Spleen (tissue), 11 donors: ENCODE measurements around the gene PXK. TPM values are rescaled to one million over a fixed set of nuclear protein-coding genes. Genes with fewer than 3 reads are reported as not detected.
A peak's percentile ranks its signal among the peaks of the same experiment; 100 is the strongest.

ENCODE experiments used
- DNase-seq: peaks from one replicate; pipeline ENCODE4 v3.0.0-alpha.2; 2020
- H3K27ac ChIP-seq, 8 donors: fragments of 200-600 bp; sonication (generic) in 7 of 8; 1 replicate in 4 of 8; 2 replicates in 4 of 8; pipeline versions ENCODE4 v1.5.0 to v1.8.0; 2016 to 2021; ENCODE audit warnings: inconsistent platforms in 4 of 8, mild to moderate bottlenecking in 4 of 8, moderate library complexity in 1 of 8
- H3K27me3 ChIP-seq, 7 donors: fragments of 200-600 bp; sonication (generic) in 6 of 7; replicated peaks in 1 of 7; 1 replicate in 4 of 7; 2 replicates in 3 of 7; pipeline versions ENCODE4 v1.5.0 to v1.8.0; 2016 to 2021; ENCODE audit warnings: inconsistent platforms in 3 of 7, mild to moderate bottlenecking in 1 of 7
- H3K36me3 ChIP-seq, 6 donors: fragments of 200-600 bp; sonication (generic) in 5 of 6; 1 replicate in 4 of 6; 2 replicates in 2 of 6; pipeline versions ENCODE4 v1.5.0 to v1.8.0; 2016 to 2021; ENCODE audit warnings: inconsistent platforms in 2 of 6
- H3K4me1 ChIP-seq, 6 donors: fragments of 200-600 bp; sonication (generic) in 5 of 6; 1 replicate in 3 of 6; 2 replicates in 3 of 6; pipeline versions ENCODE4 v1.5.0 to v1.8.0; 2016 to 2021; ENCODE audit warnings: inconsistent platforms in 3 of 6
- H3K4me3 ChIP-seq, 8 donors: fragments of 200-600 bp; sonication (generic) in 7 of 8; 1 replicate in 4 of 8; 2 replicates in 4 of 8; pipeline versions ENCODE4 v1.5.0 to v1.8.0; 2016 to 2021; ENCODE audit warnings: inconsistent platforms in 4 of 8, mild to moderate bottlenecking in 4 of 8, moderate library complexity in 2 of 8
- H3K9me3 ChIP-seq, 8 donors: fragments of 200-600 bp; sonication (generic) in 7 of 8; 1 replicate in 4 of 8; 2 replicates in 4 of 8; pipeline versions ENCODE4 v1.5.0 to v1.8.0; 2016 to 2021; ENCODE audit warnings: inconsistent platforms in 4 of 8
- CTCF ChIP-seq, 11 experiments: fragments of 200-600 bp in 7 of 11; fragments of 450-650 bp in 4 of 11; sonication (generic) in 4 of 11; IDR thresholded peaks in 8 of 11; conservative IDR thresholded peaks in 3 of 11; 1 replicate in 7 of 11; 2 replicates in 4 of 11; pipeline versions ENCODE4 v1.4.0 to v1.8.0; 2016 to 2021; ENCODE audit warnings: antibody characterized with exemption in 11 of 11, inconsistent platforms in 4 of 11, mild to moderate bottlenecking in 1 of 11
- POLR2A ChIP-seq, 3 donors: fragments of 450-650 bp; IDR thresholded peaks; one replicate each; pipeline ENCODE4 v1.5.1; 2017; ENCODE audit warnings: antibody characterized with exemption in 3 of 3, mild to moderate bottlenecking in 1 of 3
- POLR2AphosphoS5 ChIP-seq, 3 donors: sonication (generic); formaldehyde crosslinking; IDR thresholded peaks; one replicate each; pipeline ENCODE4 v1.5.1; 2017; ENCODE audit warnings: antibody characterized with exemption in 3 of 3
- WGBS, 5 donors: extraction: QIAGEN DNeasy Blood & Tissue Kit in 3 of 5; methylation state at CpG; one replicate each; pipeline versions ENCODE4 v1.1.5 to v1.1.7; 2013 to 2018; 5-methylcytosine and 5-hydroxymethylcytosine counted together
- intact Hi-C: fragments of 100-400 bp; cut with DNase I; formaldehyde crosslinking; loops from one replicate; pipeline ENCODE4 v1.15.0; 2023; ENCODE audit warnings: low total_unique reads
- polyA plus RNA-seq, 3 donors: library from polyadenylated mRNA; stranded (reverse); fragments of 200-250 nt; gene quantifications; one replicate each; pipeline ENCODE4 v1.2.1, GENCODE V29; 2013
- total RNA-seq, 7 donors: library from RNA; depleted of rRNA in 3 of 7; stranded (reverse); fragments of >200 nt in 3 of 7; fragmentation: NEBNext Ultra II Directional in 4 of 7; extraction: Animal tissue kit (Norgen Biotek cat#: 25700) in 4 of 7; gene quantifications; one replicate each; pipeline versions ENCODE4 v1.1.0 to v1.2.1, GENCODE V29; 2016 to 2021
- donor health status: healthy with polysubstance abuse.
- donor health status: DM: no; HTN: no; CAD: no; lungs with moderate emphysema.
- donor health status: DM: no; HTN: no; CAD: no.
- donor health status: Bipolar disorder and iron deficiency.
- donor health status: healthy.
- donor health status: DM: no; HTN: no; CAD: no.
- donor health status: DM: yes; HTN: yes; CAD: no.

The PXK gene
- total and polyA plus RNA-seq, 10 donors = 19.3 to 80.9 (median 49.7) TPM

- Histone ChIP-seq H3K4me3 (no peak overlapping the region), H3K9me3 (no peaks in the 10 kb centered on the region), H3K36me3 (peaks cover 0 to 70% (median 4%) of the 10 kb centered on the region in 6 donors), H3K4me1 (peaks cover 2 to 100% (median 62%) of the 10 kb centered on the region in 6 donors), H3K27ac (peak overlapping the region in 6 of 8 donors; percentile 9 to 91 (median 54)), H3K27me3 (no peaks in the 10 kb centered on the region)
- no peak for TF ChIP-seq CTCF (IDR thresholded peaks at IDR 0.05 in 8 of 11, conservative IDR thresholded peaks at IDR 0.05 in 3 of 11)
- TF ChIP-seq POLR2AphosphoS5 (IDR thresholded peaks at IDR 0.05) = no peak
- intact Hi-C loops = no loop called here
- 80 to 97% (median 87%) methylated on average over 3 of the region's 3 CpGs for WGBS, 5 donors
- DNase-seq = no peak
These were observed 8.7 kb downstream of the PXK start for GRCh38 chr3:58341376-58341775.

- peaks cover 0 to 70% (median 4%) of the 10 kb centered on the region in 6 donors for H3K36me3 ChIP-seq
- TF ChIP-seq CTCF (IDR thresholded peaks at IDR 0.05 in 8 of 11, conservative IDR thresholded peaks at IDR 0.05 in 3 of 11) = no peak
- no peak for TF ChIP-seq POLR2A (IDR thresholded peaks at IDR 0.05)
- TF ChIP-seq POLR2AphosphoS5 (IDR thresholded peaks at IDR 0.05) = no peak
- no peak for DNase-seq
- intact Hi-C loops = no loop called here
- H3K4me3 ChIP-seq = no peak overlapping the region
- H3K27me3 ChIP-seq = no peaks in the 10 kb centered on the region
- H3K9me3 ChIP-seq = no peaks in the 10 kb centered on the region
- peaks cover 0 to 100% (median 60%) of the 10 kb centered on the region in 6 donors for H3K4me1 ChIP-seq
- WGBS, 5 donors = 88 to 92% (median 90%) methylated on average over 5 of the region's 5 CpGs
- peak overlapping the region in 1 of 8 donors; percentile 43 for H3K27ac ChIP-seq
These were observed 10.0 kb downstream of the PXK start for GRCh38 chr3:58342676-58343075.

GRCh38 chr3:58345457-58345856 is 12.8 kb downstream of the PXK start:
- intact Hi-C loops = no loop called here
- Histone ChIP-seq H3K27ac (peak overlapping the region in 2 of 8 donors; percentile 22 to 30), H3K4me3 (no peak overlapping the region), H3K9me3 (no peaks in the 10 kb centered on the region), H3K27me3 (no peaks in the 10 kb centered on the region), H3K36me3 (peaks cover 0 to 47% (median 4%) of the 10 kb centered on the region in 6 donors), H3K4me1 (peaks cover 7 to 100% (median 70%) of the 10 kb centered on the region in 6 donors)
- TF ChIP-seq POLR2AphosphoS5 (IDR thresholded peaks at IDR 0.05) (no peak), CTCF (IDR thresholded peaks at IDR 0.05 in 8 of 11, conservative IDR thresholded peaks at IDR 0.05 in 3 of 11) (no peak), POLR2A (IDR thresholded peaks at IDR 0.05) (no peak)
- WGBS, 5 donors = 91 to 97% (median 95%) methylated on average over 4 of the region's 4 CpGs
- DNase-seq = no peak

- DNase-seq = no peak
- intact Hi-C loops = no loop called here
- peaks cover 7 to 100% (median 69%) of the 10 kb centered on the region in 6 donors for H3K4me1 ChIP-seq
- H3K4me3 ChIP-seq = no peak overlapping the region
- 45 to 100% (median 82%) methylated on average over 2 of the region's 2 CpGs for WGBS, 5 donors
- H3K27me3 ChIP-seq = no peaks in the 10 kb centered on the region
- peaks cover 0 to 40% (median 4%) of the 10 kb centered on the region in 6 donors for H3K36me3 ChIP-seq
- no peaks in the 10 kb centered on the region for H3K9me3 ChIP-seq
- TF ChIP-seq POLR2A (IDR thresholded peaks at IDR 0.05) = no peak
- TF ChIP-seq CTCF (IDR thresholded peaks at IDR 0.05 in 8 of 11, conservative IDR thresholded peaks at IDR 0.05 in 3 of 11) = no peak
- no peak for TF ChIP-seq POLR2AphosphoS5 (IDR thresholded peaks at IDR 0.05)
- peak overlapping the region in 4 of 8 donors; percentile 7 to 30 (median 15) for H3K27ac ChIP-seq
These were observed 13.7 kb downstream of the PXK start for GRCh38 chr3:58346368-58346767.
